Osteoblast (primary cell): ENCODE data around the gene NEGR1. TPM values are rescaled to one million over a fixed set of nuclear protein-coding genes. Genes with fewer than 3 reads are reported as not detected.
"Not testable (repeated sequence)": the region's sequence is repeated elsewhere in the genome, so short reads cannot be mapped to it uniquely, and the experiment has no call there.

Source experiments
- DNase-seq: peaks from one replicate; pipeline ENCODE4 v3.0.0; 2011; ENCODE audit warnings: low spot score, mixed read lengths; ENCODE audit not compliant: insufficient read length; ENCODE audit errors: missing footprints
- H2AFZ ChIP-seq: 2 replicates; pipeline ENCODE4 v1.6.0; 2011; ENCODE audit warnings: mild to moderate bottlenecking, low read length
- H3K27ac ChIP-seq: 2 replicates; pipeline ENCODE4 v1.5.1; 2011; ENCODE audit warnings: mild to moderate bottlenecking, low read depth, low read length, moderate library complexity
- H3K27me3 ChIP-seq: 2 replicates; pipeline ENCODE4 v1.6.0; 2012; ENCODE audit warnings: mild to moderate bottlenecking, control low read depth, inconsistent platforms, low read length, moderate library complexity; ENCODE audit not compliant: insufficient read depth
- H3K36me3 ChIP-seq: 2 replicates; pipeline ENCODE4 v1.5.1; 2011; ENCODE audit warnings: mild to moderate bottlenecking, low read length, control low read depth, moderate library complexity; ENCODE audit not compliant: insufficient read depth
- H3K4me1 ChIP-seq: 2 replicates; pipeline ENCODE4 v1.5.1; 2011; ENCODE audit warnings: mild to moderate bottlenecking, low read length, control low read depth, moderate library complexity; ENCODE audit not compliant: insufficient read depth
- H3K4me2 ChIP-seq: 2 replicates; pipeline ENCODE4 v1.6.0; 2011; ENCODE audit warnings: mild to moderate bottlenecking, low read length; ENCODE audit not compliant: insufficient read depth
- H3K4me3 ChIP-seq: fragments of 200-600 bp; sonication (generic); 3 replicates; pipeline ENCODE4 v1.5.1; 2012; ENCODE audit warnings: mild to moderate bottlenecking, low read length, inconsistent platforms; ENCODE audit not compliant: insufficient read depth
- H3K79me2 ChIP-seq: 2 replicates; pipeline ENCODE4 v1.6.0; 2012; ENCODE audit warnings: mild to moderate bottlenecking, low read length, control low read depth, inconsistent platforms; ENCODE audit not compliant: insufficient read depth
- H3K9me3 ChIP-seq: 2 replicates; pipeline ENCODE4 v1.5.1; 2011; ENCODE audit warnings: low read depth, low read length, control low read depth
- H4K20me1 ChIP-seq: 2 replicates; pipeline ENCODE4 v1.6.0; 2012; ENCODE audit warnings: mild to moderate bottlenecking, low read length, control low read depth; ENCODE audit not compliant: insufficient read depth
- total RNA-seq: library from RNA; depleted of rRNA; stranded (reverse); fragments of >200 nt; gene quantifications from 2 replicates; pipeline ENCODE4 v1.2.3, GENCODE V29; 2012
- TF ChIP-seq, protein P1 (sequence below): IDR thresholded peaks from 2 replicates; pipeline ENCODE4 v1.5.1; 2011; ENCODE audit warnings: mild to moderate bottlenecking, low read depth, low read length, moderate library complexity; ENCODE audit errors: extremely low read depth

NEGR1 gene
- total RNA-seq, 1 donor, result 18.1 TPM

DNA sequence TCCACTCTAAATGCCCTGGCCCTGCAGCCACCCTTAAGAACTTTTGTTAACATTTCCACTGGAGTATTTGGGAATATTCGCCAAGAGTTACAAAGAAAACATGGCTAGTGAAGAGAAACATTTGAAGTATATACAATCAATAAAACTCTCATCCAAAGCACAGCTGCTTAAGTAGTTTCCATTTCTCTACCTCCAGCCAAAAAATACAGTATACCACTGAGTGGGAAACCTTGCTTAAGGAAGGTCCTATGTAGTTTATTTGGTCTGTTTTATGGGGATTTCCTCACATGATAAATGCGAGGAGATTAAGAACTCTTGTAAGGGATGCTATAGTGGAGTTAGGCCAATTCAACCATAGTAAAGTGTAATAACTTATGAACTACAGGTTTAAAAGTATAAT is 382.5 kb downstream of the NEGR1 start:
- Histone ChIP-seq H3K4me1 (no peaks in the 10 kb centered on the region), H3K4me2 (no peak overlapping the region), H2AFZ (no peak overlapping the region), H3K36me3 (no peaks in the 10 kb centered on the region), H3K27ac (no peak overlapping the region), H3K27me3 (no peaks in the 10 kb centered on the region), H3K4me3 (no peak overlapping the region), H4K20me1 (no peaks in the 10 kb centered on the region), H3K9me3 (no peaks in the 10 kb centered on the region), H3K79me2 (no peaks in the 10 kb centered on the region)
- no peak for DNase-seq
- TF ChIP-seq, protein P1, sequence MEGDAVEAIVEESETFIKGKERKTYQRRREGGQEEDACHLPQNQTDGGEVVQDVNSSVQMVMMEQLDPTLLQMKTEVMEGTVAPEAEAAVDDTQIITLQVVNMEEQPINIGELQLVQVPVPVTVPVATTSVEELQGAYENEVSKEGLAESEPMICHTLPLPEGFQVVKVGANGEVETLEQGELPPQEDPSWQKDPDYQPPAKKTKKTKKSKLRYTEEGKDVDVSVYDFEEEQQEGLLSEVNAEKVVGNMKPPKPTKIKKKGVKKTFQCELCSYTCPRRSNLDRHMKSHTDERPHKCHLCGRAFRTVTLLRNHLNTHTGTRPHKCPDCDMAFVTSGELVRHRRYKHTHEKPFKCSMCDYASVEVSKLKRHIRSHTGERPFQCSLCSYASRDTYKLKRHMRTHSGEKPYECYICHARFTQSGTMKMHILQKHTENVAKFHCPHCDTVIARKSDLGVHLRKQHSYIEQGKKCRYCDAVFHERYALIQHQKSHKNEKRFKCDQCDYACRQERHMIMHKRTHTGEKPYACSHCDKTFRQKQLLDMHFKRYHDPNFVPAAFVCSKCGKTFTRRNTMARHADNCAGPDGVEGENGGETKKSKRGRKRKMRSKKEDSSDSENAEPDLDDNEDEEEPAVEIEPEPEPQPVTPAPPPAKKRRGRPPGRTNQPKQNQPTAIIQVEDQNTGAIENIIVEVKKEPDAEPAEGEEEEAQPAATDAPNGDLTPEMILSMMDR, result no peak

DNA sequence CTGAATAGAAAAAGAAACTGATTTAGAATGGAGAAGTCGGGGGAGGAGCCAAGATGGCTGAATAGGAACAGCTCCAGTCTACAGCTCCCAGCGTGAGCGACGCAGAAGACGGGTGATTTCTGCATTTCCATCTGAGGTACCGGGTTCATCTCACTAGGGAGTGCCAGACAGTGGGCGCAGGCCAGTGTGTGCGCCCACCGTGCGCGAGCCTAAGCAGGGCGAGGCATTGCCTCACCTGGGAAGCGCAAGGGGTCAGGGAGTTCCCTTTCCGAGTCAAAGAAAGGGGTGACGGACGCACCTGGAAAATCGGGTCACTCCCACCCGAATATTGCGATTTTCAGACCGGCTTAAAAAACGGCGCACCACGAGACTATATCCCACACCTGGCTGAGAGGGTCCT is 394.2 kb downstream of the NEGR1 start:
- not testable (repeated sequence) for H3K9me3 ChIP-seq, H3K36me3 ChIP-seq, H3K79me2 ChIP-seq, DNase-seq, H3K4me3 ChIP-seq, H4K20me1 ChIP-seq, H3K27ac ChIP-seq, H3K27me3 ChIP-seq, H3K4me1 ChIP-seq, H3K4me2 ChIP-seq, H2AFZ ChIP-seq

DNA sequence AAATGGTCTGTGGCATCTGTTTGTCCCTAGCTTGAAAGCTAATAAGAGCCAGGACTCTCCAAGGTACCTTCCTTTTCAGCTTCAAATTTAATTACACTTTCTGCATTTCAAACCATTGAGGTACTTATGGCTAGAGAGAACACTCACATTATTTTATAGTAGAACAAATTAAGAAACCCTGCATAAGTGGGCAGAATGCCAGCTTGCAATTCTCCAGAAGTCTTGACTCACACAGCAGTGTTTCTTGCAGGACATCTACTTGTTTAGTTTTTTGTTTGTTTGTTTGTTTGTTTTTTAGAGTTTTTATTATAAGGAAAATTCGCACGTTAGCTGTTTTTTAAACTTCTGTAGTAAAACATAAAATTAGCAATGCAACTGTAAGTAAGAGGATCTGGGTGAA is 397.2 kb downstream of the NEGR1 start:
- no peak for DNase-seq
- no peaks in the 10 kb centered on the region for H3K79me2 ChIP-seq
- no peak overlapping the region for H3K4me2 ChIP-seq
- H3K4me1 ChIP-seq, result peaks cover 8% of the 10 kb centered on the region
- H3K27ac ChIP-seq, result no peak overlapping the region
- H4K20me1 ChIP-seq, result no peaks in the 10 kb centered on the region
- no peak overlapping the region for H3K4me3 ChIP-seq
- no peak overlapping the region for H2AFZ ChIP-seq
- no peaks in the 10 kb centered on the region for H3K36me3 ChIP-seq
- TF ChIP-seq, protein P1, result no peak
- H3K27me3 ChIP-seq, result no peaks in the 10 kb centered on the region
- H3K9me3 ChIP-seq, result no peaks in the 10 kb centered on the region

DNA sequence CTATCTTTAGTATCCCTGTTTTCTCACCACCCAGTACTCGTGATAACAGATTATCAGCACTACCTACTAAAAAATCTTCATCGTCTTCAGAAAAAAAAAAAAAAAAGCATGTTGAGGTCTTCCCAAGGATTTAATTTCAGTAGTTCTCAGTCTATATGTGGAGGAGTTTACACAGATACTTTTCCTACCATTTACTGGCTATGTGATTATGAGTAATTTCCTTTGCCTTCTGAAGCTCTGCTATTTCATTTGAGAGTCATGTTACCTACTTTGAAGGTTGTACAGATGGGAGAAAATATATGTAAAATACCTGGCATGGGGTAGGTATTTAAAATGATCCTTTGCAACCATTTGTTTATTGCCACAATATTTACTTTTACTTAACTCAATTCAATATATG is 399.7 kb downstream of the NEGR1 start:
- Histone ChIP-seq H3K27me3 (no peaks in the 10 kb centered on the region), H2AFZ (no peak overlapping the region), H4K20me1 (no peaks in the 10 kb centered on the region), H3K4me1 (peaks cover 8% of the 10 kb centered on the region), H3K79me2 (no peaks in the 10 kb centered on the region), H3K27ac (no peak overlapping the region), H3K4me3 (no peak overlapping the region), H3K4me2 (no peak overlapping the region), H3K9me3 (no peaks in the 10 kb centered on the region), H3K36me3 (no peaks in the 10 kb centered on the region)
- TF ChIP-seq, protein P1, result no peak
- no peak for DNase-seq

DNA sequence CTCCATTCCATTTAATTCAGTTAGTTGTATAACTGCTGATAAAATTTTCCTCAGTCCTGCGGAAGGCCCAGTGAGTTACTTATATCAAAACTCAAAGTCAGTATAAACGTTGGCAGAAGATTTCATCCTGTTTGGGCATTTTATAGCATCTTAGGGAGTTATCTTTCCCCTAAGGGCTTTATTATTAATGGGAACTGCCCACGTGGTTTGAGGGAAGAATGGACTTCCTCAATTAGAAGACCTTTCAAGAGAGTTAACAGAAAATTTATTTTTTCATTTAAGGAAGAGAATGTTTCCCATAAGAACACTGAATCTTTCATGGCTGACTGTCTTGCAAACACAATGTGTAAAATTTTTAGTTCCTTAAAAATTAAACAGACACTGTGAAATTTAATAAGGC is 400.1 kb downstream of the NEGR1 start:
- Histone ChIP-seq H3K79me2 (no peaks in the 10 kb centered on the region), H3K4me1 (peaks cover 8% of the 10 kb centered on the region), H3K9me3 (no peaks in the 10 kb centered on the region), H3K36me3 (no peaks in the 10 kb centered on the region), H3K27me3 (no peaks in the 10 kb centered on the region), H4K20me1 (no peaks in the 10 kb centered on the region), H2AFZ (no peak overlapping the region), H3K27ac (no peak overlapping the region), H3K4me3 (no peak overlapping the region), H3K4me2 (no peak overlapping the region)
- TF ChIP-seq, protein P1, result no peak
- DNase-seq, result no peak
